Measurements from ENCODE around the gene BTBD2. TPM values are rescaled to one million over a fixed set of nuclear protein-coding genes. Genes with fewer than 3 reads are reported as not detected.
A peak's percentile ranks its signal among the peaks of the same experiment; 100 is the strongest.

BTBD2 gene
- total and polyA plus RNA-seq, 10 of the 15 experiments (the other 5 are each of a cell fraction or from before 2014, with no cell fraction given) = 0.13 to 66.2 (median 10.4) TPM

DNA sequence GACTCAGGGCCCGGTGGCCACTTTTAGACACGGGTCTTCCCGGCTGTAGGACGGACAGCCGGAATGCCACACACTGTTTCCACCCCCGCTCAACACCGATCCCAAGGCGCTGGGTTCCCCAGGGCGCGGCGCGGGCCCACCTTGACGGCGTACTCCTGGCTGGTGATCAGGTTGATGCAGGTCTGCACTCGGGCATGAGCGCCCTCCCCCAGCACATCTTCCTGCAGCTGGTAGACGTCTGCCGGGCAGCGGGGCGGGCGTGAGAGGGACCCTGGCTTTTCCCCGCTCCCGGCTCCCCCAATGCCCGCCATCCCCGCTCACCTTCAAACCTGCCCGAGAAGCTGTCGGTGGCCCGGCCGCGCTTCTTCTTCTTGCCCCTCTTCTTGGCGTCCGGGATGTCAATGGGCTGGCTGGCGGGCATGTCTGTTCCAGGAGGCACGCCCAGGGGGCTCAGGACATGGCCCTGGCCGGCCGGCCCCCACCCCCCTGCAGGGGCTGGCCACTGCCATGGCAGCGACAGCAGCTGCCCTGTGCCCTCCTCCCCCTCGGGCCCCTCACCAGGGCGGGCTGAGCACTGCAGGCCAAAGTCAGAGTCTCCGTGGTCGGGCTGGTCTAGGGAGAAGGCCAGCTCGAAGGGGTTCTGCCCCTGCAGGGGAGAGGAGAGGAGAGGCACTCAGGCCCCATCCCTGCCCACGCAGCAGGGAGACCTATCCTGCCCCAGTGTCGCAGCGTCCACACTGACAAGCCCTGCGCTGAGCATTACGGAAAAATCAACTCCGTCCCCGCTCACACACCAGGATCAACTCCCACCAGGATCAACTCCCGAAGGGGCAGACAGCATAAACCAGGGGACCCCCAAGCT lies 30.8 kb upstream of the BTBD2 start:
- no peak for FAIRE-seq

More for the DNA sequence above, 30.8 kb upstream of the BTBD2 start:
- TF ChIP-seq WRNIP1 (IDR thresholded peaks at IDR 0.05; ENCODE audit: borderline replicate concordance, low read depth, low read length) (no peak), BACH1 (IDR thresholded peaks at IDR 0.05; ENCODE audit: borderline replicate concordance) (peak; percentile 27; the same call in 1 of the 2 replicates), POLR2AphosphoS2 (IDR thresholded peaks at IDR 0.05; ENCODE audit: low read depth, low read length) (peak; percentile 38; the same call in 1 of the 2 replicates), HDGF (IDR thresholded peaks at IDR 0.05) (no peak), POLR2A (IDR thresholded peaks at IDR 0.05; ENCODE audit: low read depth, low read length) (peak; percentile 73), ZNF207 (IDR thresholded peaks at IDR 0.05; ENCODE audit: borderline replicate concordance) (no peak), KAT2A (conservative IDR thresholded peaks at IDR 0.05; ENCODE audit: control insufficient read depth, low read depth, low read length) (no peak), SMARCA5 (IDR thresholded peaks at IDR 0.05) (no peak)
- TF ChIP-seq, protein P1, sequence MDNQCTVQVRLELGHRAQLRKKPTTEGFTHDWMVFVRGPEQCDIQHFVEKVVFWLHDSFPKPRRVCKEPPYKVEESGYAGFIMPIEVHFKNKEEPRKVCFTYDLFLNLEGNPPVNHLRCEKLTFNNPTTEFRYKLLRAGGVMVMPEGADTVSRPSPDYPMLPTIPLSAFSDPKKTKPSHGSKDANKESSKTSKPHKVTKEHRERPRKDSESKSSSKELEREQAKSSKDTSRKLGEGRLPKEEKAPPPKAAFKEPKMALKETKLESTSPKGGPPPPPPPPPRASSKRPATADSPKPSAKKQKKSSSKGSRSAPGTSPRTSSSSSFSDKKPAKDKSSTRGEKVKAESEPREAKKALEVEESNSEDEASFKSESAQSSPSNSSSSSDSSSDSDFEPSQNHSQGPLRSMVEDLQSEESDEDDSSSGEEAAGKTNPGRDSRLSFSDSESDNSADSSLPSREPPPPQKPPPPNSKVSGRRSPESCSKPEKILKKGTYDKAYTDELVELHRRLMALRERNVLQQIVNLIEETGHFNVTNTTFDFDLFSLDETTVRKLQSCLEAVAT (IDR thresholded peaks at IDR 0.05) = 0 out of 2 replicates have a peak, but pooled peaks have one; percentile 25
- Histone ChIP-seq H4K20me1 (ENCODE audit: control insufficient read depth, insufficient read depth) (peaks cover 14% of the 10 kb centered on the region), H3K27ac (ENCODE audit: control insufficient read depth, insufficient read depth) (no peak overlapping the region), H3K4me2 (ENCODE audit: control insufficient read depth, insufficient read depth) (peak overlapping the region; percentile 30; the same call in 1 of the 2 replicates), H3K4me1 (ENCODE audit: control insufficient read depth, insufficient read depth, low read length) (peaks cover 41% of the 10 kb centered on the region), H3K36me3 (ENCODE audit: control insufficient read depth in 2 of 2, insufficient read depth in 2 of 2, low read length in 1 of 2) (peaks cover 9 to 14% of the 10 kb centered on the region in 2 experiments; a peak in 3 of 4 replicates), H3K4me3 (peak overlapping the region; percentile 15; the same call in 1 of the 2 replicates), H2AFZ (ENCODE audit: control insufficient read depth, low read depth, low read length) (no peak overlapping the region), H3K9ac (ENCODE audit: control insufficient read depth, insufficient read depth, low read length) (no peak overlapping the region), H3K79me2 (ENCODE audit: control insufficient read depth, insufficient read depth, low read length) (peaks cover 74% of the 10 kb centered on the region), H3K27me3 (replicated peaks in 1 of 2; ENCODE audit: control insufficient read depth in 2 of 2, insufficient read depth in 2 of 2, low read length in 1 of 2) (no peaks in the 10 kb centered on the region), H3K9me3 (replicated peaks; ENCODE audit: control insufficient read depth, insufficient read depth, low read length) (no peaks in the 10 kb centered on the region)
- CTCF ChIA-PET = interaction anchor here (1.0 to 1.6 kb wide), 4 partner anchors 16 to 47 kb away, joined by 3 to 10 read pairs (median 4); no protein-coding TSS in a partner anchor
- RAD21 ChIA-PET (ENCODE audit: unreplicated experiment) = interaction anchor here (1.3 kb wide), 1 partner anchor 23 kb away, joined by 3 read pairs; no protein-coding TSS in a partner anchor
- POLR2A ChIA-PET = interaction anchor here (0.5 to 1.0 kb wide), 4 partner anchors 14 to 103 kb away, joined by 3 to 7 read pairs (median 4); no protein-coding TSS in a partner anchor
- no peak for DNase-seq (ENCODE audit: low read depth, low spot score)
- 84% methylated on average over 48 of the region's 50 CpGs for WGBS (ENCODE audit: insufficient coverage, insufficient replicate concordance, low lambda C conversion rate, missing lambda C conversion rate)
- in situ Hi-C loops (cut with MboI) = no loop called here
- no TSS peak for BruUV-seq (replicated peaks)
- intact Hi-C loops (cut with micrococcal nuclease; ENCODE audit: unreplicated experiment) = no loop called here
- no peak for ATAC-seq
- SMC1A ChIA-PET (ENCODE audit: uncharacterized antibody, unreplicated experiment) = interaction anchor here (1.0 kb wide), 1 partner anchor 105 kb away, joined by 3 read pairs; the partner anchor contains the start of gene AP3D1
